Ureter (tissue), 1 donor: ENCODE results near the gene GOSR2. TPM values are rescaled to one million over a fixed set of nuclear protein-coding genes. Genes with fewer than 3 reads are reported as not detected.
"Not testable (repeated sequence)": the region's sequence is repeated elsewhere in the genome, so short reads cannot be mapped to it uniquely, and the experiment has no call there.

Experiments used
- DNase-seq: peaks from one replicate; pipeline ENCODE4 v3.0.0-alpha.2; 2020; ENCODE audit warnings: low spot score
- total RNA-seq: library from RNA; stranded (reverse); gene quantifications from one replicate; pipeline ENCODE4 v1.2.4, GENCODE V29; 2023
- donor health status: DM: yes; HTN: yes; CAD: no.

The GOSR2 gene
- total RNA-seq, 1 donor from 2014 or later, result 66.1 TPM

DNA sequence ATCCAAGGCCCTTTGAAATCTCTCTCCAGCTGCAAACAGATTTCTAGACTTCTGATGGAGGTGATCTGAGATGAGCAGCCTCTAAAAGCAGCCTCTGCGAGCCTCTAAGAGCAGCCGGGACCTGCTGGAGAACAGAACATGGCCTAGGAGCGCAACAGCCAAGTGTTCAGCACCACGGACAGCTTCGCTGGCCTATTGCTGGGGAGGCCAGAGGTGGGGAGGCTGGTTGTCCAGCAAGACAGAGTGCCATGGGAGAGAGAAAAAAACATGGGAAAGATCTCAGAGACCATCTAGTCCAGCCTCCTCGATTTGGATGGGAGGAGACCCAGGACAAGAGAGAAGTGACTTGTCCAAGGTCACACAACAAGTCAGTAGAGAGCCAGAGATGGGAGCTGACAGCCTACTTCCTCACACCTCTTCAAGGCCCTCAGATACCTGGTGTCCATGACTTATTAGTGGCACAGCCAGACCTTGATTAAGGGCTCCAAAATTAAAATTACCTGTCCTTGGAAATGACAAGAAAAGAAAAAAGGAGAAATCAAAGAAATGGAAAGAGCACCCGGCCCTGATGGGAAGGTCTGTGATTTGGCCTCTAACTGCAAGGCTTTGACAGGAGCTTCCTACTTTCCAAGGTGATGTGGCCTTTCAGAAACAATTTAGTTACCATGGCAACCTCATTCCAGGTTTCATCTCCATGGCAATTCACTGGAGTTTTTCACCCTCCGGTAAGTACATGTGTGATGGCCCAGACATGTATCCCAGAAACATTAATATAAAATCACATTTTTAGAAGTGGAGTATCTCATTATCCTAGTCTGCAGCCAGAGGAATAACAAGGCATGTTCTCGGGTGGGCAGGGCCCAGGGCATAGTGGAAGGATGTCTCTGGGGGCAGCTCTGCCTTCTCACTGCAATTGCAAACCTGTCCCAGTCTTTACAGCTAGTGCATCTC is 41.6 kb downstream of the GOSR2 start:
- DNase-seq, result no peak

DNA sequence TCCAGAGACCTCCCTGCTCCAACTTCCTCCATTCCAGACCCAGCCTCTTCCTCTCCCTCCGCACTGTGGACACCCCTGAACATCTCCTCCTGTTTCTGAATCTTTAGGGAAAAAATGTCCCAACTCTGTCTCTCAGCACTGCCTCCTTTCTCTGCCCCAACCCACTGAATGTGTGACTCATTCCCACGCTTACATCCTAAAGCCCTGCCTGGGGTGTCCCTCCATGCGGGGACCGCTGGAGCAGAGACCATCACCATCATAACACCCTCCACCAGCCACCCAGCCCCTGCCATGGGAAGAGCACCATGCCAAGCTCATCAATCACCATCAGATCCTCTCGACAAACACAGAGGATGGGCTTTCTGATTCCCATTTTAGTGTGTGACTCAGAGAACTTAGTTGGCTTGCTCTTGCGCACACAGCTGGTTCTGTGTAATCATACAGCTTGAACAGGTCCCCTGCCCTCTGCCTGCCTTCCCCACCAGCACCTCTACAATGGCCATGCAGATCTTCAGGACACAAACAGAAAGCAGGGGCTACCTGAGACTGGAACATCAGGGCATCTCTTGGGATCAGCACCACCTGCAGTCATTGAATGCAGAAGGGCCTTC is 45.4 kb downstream of the GOSR2 start:
- no peak for DNase-seq

DNA sequence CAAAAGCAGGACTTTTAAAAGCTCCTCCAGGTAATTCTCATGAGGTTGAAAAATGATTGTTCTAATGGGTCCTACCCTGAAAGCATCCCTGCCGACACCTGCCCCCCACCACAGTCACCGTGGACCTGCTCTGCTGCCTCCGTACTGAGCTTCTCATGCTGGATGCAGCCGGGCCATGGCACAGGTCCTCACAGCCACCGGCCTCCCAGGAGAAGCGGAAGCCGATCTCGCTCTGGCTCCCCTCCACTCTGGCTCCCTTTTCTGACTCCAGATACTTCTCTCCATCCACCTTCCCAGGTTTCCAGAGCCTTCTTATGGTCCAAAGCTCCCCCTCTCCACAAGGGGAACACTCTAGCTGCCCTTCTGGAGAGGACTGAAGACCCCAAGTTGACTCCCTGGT is 45.9 kb downstream of the GOSR2 start:
- DNase-seq, result no peak

DNA sequence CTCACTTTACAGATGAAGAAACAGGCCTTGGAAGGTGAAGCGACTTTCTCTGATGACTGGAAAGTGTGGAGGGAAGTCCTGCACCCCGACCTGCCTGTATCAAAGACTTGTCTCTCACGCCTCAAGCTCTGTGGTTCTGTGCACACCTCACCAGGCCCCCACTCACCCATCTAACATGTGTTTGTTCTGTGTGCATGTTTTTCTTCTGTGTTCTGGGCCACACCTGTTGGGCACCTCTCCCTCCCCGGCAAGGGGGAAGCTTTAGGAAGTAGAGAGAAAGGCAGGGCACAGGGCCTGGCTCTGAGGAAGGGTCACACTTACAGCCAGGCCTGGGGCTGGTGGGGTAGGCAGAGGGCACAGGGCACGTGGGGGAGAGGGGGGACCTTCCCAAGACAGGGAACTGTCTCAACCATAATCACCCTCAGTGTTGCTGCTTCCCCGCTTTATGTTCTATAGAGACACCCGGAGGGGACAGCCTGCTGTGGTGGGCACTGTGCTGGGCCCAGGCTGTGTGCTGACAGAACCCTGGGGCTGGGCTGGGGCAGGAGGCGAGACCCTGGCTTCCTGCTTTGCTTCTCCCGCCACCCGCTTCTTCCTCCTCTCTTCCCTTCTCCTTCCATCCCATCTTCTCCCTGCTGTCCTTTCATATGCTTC is 48.8 kb downstream of the GOSR2 start:
- no peak for DNase-seq

DNA sequence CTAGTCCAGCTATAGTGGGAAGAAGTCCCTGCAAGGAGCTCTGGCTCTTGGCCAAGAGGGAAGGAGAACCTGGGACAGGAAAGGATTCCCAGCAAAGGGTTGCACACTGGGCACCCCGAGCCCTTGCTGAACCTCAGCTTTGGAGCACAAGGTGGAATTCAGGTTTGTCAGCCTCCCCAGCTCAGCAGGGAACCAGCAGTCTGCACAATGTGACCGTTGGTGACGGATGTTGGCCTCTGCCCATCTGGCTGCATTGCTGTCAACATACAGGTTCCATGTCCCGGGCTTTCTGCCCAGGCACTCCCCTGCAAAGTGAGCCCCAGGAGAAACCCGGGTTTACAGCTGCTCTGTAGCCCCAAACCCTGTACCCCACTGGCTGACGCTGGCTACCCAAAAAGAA is 49.4 kb downstream of the GOSR2 start:
- DNase-seq, result no peak

DNA sequence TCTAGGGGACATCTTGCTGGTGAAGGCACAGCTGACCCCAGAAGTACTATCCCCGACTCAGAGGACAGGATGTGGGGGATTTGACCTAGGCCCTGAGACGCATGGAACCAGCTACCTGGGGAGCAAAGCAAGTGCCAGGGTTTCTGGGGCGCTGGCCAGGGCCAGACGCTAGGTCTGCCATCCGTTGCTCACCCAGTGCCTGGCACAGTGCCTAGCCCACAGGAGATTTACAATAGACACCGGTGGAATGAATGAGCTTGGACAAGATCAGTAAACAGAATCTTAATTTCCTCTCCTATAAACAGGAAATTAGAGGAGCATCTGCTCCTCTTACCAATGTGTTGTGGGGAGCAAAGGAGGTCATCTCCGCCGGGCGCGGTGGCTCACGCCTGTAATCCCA is 51.1 kb downstream of the GOSR2 start:
- DNase-seq, result no peak

DNA sequence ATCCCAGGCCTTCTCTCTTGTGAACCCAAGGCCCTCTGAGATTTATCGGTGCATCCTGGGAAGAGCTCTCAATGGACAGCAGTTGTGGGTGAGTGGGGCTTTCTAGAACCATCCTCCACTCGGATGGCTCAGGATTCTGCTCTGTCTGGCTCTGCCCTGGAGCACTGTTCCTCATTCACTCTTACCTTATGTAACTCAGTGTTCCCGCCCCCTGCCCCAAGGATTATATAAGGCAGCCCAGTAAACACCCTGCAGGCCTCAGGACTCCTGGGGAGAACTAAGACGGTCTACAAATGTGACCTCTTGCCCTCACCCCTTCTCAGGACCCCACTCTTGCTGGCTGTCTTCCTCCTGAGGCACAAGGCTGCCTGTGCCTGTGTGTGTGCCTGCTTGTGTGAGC is 52.3 kb downstream of the GOSR2 start:
- DNase-seq, result no peak

DNA sequence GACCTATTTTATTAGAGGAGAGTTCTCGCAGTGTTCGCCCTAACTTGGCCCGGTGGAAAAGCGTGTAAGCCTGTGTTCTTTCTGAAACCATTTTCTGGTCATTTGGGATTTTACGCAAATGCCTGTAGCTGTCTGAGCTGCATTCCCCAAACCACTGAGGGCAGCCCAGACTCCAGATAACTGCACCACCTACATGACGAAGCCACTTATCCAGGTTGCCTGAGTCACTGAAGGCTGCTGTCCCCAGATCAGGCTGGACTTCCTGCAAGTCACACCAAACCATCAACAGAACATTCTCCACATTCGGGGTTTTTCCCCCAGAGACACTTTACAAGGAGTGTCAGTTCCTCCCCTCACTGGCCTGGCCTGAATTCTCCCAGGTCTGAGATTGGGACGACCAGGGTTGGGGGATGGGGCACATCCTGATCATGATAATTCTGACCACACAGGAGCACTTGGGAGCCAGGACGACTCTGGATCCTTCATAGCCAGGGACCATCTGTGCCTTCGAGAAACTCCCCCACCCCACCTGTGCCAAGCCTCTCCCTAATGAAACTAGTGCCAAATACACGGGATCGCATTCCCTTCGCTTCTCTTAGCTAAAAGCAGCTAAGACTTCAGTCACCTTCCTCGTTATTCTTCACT is 53.8 kb downstream of the GOSR2 start:
- DNase-seq, result no peak

DNA sequence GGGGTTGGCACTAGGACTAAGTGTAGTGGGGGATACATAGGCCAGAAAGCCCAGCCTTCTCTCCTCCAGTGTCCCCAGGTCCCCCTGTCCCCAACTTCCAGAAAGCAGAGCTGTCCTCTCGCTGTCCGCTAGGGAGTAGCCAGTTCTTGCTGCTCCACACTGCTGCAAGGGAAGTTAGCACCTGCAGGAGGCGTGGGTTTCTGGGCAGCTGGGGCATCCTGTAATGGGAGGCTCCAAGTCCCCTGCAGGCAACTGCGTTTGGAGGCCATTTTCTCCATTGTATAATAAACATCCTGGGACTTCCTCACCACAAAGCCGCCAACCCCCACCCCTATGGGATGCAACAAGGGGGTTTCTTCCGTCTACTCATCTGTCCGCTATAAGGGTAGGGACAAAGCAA is 54.4 kb downstream of the GOSR2 start:
- no peak for DNase-seq

DNA sequence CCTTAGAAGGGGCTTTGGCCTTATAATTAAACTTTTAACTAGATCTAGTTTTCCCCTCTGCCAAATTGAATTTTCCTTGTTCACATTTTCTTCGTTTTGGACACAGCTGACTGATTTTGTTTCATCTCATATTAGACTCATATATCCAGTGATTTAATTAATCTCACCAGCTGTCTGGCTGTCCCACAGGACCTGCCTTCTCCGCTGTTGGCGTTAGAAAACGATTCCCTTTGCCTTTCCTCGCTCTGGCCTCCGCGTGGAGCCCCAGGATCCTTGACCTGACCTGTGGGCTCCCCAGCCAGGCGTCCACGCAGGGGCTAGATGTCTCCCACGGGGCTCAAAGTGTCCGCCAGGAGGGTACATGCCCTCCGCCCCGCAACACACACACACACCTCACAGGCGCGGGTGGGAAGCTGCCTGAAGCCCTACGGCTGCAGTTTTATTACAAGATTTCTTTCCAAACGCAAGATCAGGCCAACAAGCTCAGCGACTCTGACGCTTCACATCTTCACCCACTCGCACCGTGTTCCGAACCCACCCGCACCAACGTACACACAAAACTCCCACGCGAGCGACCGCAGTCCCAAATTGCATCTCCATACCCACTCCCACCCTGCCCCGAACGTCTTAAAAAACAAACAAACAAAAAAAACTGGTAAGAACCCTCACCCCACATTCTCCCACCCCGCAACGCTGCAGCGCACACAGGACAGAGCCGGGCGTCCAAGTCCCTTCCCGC is 55.0 kb downstream of the GOSR2 start:
- DNase-seq, result no peak

DNA sequence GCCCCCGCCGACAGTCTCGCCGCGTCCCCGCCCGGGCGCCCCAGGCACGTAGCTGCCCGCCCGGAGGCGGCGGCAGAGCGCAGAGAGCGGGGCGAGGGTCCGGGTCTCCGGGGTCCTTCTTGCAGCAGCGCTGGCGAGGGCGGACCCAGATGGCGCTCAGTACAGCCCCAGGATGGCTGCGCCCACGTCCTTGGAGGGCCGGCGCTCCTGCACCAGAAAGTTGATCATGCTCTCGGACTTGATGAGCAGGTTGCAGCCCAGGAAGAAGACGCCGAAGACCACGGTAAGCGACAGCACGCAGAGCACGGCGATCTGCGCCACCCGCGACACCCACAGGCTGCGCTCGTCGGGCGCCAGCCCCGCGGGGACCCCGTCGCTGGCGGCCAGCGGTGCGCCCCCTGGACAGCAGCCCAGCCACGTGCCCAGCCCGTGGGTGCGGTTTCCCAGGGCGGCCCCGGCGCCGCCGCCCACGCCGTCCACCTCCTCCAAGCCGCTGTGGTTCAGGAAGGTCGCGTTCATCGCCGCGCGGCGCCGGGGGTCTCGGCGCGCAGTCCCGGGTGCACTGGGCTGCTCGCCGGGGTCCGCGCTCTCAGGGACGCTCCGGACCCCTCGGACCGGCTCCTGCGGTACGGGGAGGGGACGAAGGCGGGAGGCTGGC is 55.7 kb downstream of the GOSR2 start:
- no peak for DNase-seq

DNA sequence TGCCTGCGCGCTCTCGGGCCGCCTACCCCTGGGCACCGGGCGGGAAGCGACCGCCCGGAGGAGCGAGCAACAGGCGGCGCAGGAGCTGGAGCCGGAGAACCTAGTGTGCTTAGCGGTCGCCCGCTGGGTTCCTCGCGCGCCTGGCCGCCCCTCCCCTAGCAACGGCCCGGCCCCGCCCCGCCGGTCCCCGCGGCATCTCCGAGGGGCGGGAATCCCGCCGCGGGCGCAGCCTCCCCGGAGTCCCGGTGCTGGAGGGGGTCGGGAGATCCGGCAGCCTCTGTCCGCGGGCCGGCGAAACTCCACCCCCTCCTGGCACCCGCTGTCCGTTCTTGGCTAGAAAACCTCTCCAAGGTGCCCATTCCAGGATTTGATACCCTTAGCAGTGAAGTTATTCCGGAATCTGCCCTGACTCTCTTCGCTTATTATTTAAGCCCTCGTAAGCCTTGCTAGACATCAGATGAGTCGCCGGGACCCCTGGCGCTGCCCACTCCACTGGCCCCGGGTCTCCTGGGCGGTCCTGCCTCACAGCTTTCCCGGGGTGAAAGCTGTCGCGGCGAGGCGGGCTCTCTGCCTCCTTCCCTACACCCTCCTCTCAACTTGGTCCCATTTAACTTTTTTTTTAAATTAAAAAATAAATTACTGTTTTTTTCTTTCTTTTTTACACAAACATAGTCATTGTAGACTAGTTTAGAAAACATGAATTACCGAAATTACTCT is 56.3 kb downstream of the GOSR2 start, which contains the start of gene RPRML:
Gene RPRML (minus strand): TSS at position 107 of the 717 bp plus-strand sequence. CDS start 246 bp downstream, outside the sequence.
- no peak for DNase-seq

DNA sequence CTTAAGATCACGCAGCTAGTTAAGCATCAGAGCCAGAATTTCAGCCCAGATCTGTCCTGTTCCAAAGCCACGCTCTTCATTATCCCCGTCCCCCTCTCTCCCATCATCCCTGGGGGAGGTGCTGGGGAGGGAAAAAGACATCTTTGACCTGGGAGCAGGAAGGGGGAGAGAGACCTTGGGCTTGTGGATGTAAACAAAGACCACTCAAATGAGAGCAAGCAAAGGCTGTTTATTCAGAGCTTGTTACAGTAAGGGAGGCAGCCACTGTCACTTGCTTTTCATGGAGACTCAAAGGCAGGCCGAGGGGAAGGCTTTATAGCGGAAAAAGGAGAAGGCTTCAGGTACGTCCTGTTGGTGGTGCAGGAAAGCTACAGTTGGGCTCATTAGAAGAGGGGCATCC is 59.6 kb downstream of the GOSR2 start:
- no peak for DNase-seq

DNA sequence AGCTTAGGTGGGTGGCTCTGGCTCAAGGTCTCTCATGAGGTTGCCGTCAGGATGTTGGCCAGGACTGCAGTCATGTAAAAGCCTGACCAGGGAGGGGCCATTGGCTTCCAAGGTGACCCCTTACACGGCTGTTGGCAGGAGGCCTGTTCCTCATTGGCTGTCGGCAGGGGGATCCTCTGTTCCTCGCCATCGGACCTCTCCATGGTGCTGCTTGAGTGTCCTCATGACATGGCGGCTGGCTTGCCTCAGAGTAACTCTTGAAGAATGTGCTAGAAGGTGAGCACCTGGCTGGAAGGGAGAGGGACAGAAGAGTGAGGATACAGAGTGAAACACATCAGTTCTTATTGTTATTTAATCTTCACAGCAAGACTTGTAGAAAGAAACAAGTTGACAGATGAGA is 60.8 kb downstream of the GOSR2 start:
- DNase-seq, result no peak

DNA sequence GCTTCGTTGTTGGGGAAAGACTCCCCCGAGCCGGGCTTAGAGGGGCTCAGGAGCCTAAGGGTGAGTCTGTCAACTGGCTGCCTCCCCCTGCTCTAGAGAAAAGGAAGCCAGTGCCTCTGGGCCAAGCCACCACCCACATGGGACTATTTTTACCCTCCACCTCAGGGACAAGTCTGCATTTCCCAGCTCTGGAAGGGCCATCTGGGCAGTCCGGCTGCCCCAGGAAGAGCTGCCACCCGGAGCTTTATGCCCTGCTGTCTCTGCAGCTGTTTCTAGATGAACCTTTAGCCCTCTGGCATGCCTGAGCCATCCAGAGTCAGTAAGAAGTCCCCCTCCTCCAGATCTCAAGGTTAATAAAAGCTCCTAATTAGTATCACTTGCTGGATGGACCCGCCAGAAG is 61.4 kb downstream of the GOSR2 start:
- DNase-seq, result no peak

DNA sequence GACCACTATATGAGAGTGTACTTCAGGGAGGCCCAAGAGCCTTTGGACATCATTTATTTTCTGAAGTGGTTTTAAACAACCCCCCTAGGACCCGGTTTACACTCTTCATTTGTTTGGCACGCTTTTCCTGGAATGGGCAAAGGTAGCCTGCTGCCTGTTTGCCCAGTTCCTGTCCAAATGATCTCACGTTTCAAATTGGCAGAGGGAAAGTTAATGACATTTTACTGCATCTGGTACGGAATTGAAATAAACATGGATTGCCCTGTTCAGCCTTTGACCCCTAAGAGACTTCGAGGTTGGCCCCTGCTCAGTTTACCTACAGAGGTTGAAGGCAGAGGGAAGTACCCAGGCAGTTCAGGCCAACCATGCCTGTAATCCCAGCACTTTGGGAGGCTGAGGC is 61.9 kb downstream of the GOSR2 start:
- DNase-seq, result no peak

DNA sequence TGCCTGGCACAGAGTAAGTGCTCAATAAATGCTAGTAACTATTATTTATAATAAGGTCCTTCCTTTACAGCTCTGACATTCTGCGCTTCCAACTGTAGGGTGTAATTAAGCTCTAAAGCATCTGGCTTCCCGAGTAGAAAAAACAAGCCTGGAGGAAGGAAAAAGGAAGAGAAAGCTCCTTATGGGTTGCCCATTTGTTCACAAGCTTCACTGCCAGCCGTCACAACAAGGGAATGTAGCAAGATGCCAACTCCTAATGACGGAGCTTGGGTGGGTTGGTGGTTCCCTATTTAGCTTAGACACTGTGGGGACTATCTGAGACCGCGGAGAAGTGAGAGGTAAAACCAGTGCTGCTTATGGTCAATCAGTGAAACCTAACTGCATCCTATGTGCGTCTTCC is 63.4 kb downstream of the GOSR2 start:
- DNase-seq, result no peak

DNA sequence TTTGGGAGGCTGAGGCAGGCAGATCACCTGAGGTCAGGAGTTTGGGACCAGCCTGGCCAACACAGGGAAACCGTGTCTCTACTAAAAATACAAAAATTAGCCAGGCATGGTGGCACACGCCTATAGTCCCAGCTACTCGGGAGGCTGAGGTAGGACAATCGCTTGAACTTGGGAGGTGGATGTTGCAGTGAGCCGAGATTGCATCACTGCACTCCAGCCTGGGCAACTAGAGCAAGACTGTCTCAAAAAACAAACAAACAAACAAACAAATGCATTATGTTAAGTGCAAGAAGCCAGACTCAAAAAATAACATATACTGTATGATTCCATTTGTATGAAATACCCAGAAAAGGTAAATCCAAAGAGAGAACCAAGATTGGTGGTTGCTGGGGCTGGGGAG is 65.0 kb downstream of the GOSR2 start:
- DNase-seq, result not testable (repeated sequence)

DNA sequence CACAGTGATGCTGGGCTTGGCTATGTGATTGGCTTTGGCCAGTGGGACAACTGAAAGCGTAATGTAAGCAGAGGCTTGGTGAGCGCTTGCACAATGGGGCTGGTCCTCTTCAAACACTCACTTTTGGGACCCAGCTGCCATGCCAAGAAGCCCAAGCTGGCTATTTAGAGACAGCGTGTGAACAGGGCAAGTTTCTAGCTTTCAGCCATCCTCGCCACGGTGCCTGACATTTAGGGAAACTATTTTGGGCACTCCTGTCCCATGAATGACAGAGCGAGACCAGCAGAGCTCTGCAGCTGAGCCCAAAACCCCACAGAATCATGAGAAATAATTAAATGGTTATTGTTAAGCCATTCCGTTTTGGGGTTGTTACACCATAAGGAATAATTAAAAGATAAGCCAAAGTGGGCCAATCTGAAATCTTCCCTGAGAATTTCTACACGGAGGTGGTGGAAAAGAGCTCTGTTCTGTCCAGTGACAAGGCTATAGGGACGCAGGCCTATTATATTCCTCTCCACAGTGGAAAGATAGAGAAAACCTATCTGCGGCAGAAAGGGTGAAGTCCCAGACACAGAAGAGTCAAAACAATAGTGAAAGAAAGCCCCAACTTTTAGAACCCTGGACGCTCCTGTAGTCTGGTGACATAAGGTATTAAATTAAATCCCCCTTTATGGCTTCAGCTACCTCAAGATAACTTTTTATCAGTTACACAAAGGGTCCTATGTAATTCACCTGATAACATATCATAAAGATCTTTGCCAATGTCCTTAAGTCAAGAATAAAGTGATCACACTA is 66.9 kb downstream of the GOSR2 start:
- DNase-seq, result no peak
